Tibial nerve (tissue), 4 donors: ENCODE data around the gene APOB. TPM values are rescaled to one million over a fixed set of nuclear protein-coding genes. Genes with fewer than 3 reads are reported as not detected.

ENCODE experiments used
- DNase-seq, 2 donors: peaks; one replicate each; pipeline ENCODE4 v3.0.0-alpha.2; 2019; ENCODE audit warnings: low spot score in 2 of 2
- H3K27ac ChIP-seq, 4 donors: fragments of 200-600 bp; sonication (generic) in 3 of 4; one replicate each; pipeline ENCODE4 v1.5.1; 2017 to 2019; ENCODE audit warnings: mild to moderate bottlenecking in 1 of 4
- H3K27me3 ChIP-seq, 2 donors: fragments of 200-600 bp; sonication (generic) in 1 of 2; one replicate each; pipeline versions ENCODE4 v1.5.1 to v1.6.0; 2017 to 2019
- H3K36me3 ChIP-seq, 3 donors: fragments of 200-600 bp; sonication (generic); one replicate each; pipeline ENCODE4 v1.5.1; 2018 to 2019
- H3K4me1 ChIP-seq, 4 donors: fragments of 200-600 bp; sonication (generic) in 3 of 4; one replicate each; pipeline ENCODE4 v1.5.1; 2017 to 2019
- H3K4me3 ChIP-seq, 4 donors: fragments of 200-600 bp; sonication (generic) in 3 of 4; one replicate each; pipeline ENCODE4 v1.5.1; 2017 to 2019; ENCODE audit warnings: mild to moderate bottlenecking in 1 of 4, moderate library complexity in 1 of 4
- H3K9me3 ChIP-seq, 4 donors: fragments of 200-600 bp; sonication (generic) in 3 of 4; one replicate each; pipeline ENCODE4 v1.5.1; 2017 to 2019
- CTCF ChIP-seq, 5 experiments: fragments of 200-600 bp in 3 of 5; fragments of 450-650 bp in 2 of 5; sonication (generic) in 3 of 5; IDR thresholded peaks; one replicate each; pipeline ENCODE4 v1.5.1; 2016 to 2019; ENCODE audit warnings: antibody characterized with exemption in 5 of 5, mild to moderate bottlenecking in 3 of 5, moderate library complexity in 2 of 5
- EP300 ChIP-seq, 2 donors: sonication (generic); formaldehyde crosslinking; IDR thresholded peaks; one replicate each; pipeline ENCODE4 v1.6.1; 2017; ENCODE audit warnings: antibody characterized with exemption in 2 of 2, mild to moderate bottlenecking in 1 of 2
- POLR2A ChIP-seq, 2 donors: fragments of 450-650 bp; IDR thresholded peaks; one replicate each; pipeline ENCODE4 v1.6.1; 2017; ENCODE audit warnings: antibody characterized with exemption in 2 of 2, mild to moderate bottlenecking in 2 of 2, moderate library complexity in 2 of 2
- WGBS, 2 donors: methylation state at CpG; one replicate each; pipeline ENCODE4 v1.1.5; 2018; 5-methylcytosine and 5-hydroxymethylcytosine counted together
- total RNA-seq, 4 donors: library from RNA; depleted of rRNA; stranded (reverse); fragments of >200 nt; gene quantifications; one replicate each; pipeline ENCODE4 v1.1.0, GENCODE V29; 2016

APOB gene
- total RNA-seq, 4 donors from 2014 or later: 2.1 to 4.2 (median 2.9) TPM

GRCh38 chr2:21022792-21023367 lies 21.0 kb downstream of the APOB start:
- Histone ChIP-seq H3K9me3 (no peaks in the 10 kb centered on the region), H3K4me3 (no peak overlapping the region), H3K4me1 (no peaks in the 10 kb centered on the region), H3K36me3 (no peaks in the 10 kb centered on the region), H3K27ac (no peak overlapping the region), H3K27me3 (no peaks in the 10 kb centered on the region)
- WGBS, 2 donors: 89 to 92% methylated on average over 8 of the region's 8 CpGs
- DNase-seq: no peak
- no peak for TF ChIP-seq CTCF (IDR thresholded peaks at IDR 0.05)
- no peak for TF ChIP-seq EP300 (IDR thresholded peaks at IDR 0.05)
- TF ChIP-seq POLR2A (IDR thresholded peaks at IDR 0.05): no peak

- no peak overlapping the region for H3K27ac ChIP-seq
- H3K9me3 ChIP-seq: no peaks in the 10 kb centered on the region
- TF ChIP-seq EP300 (IDR thresholded peaks at IDR 0.05): no peak
- no peak for TF ChIP-seq CTCF (IDR thresholded peaks at IDR 0.05)
- TF ChIP-seq POLR2A (IDR thresholded peaks at IDR 0.05): no peak
- DNase-seq: no peak
- H3K4me3 ChIP-seq: no peak overlapping the region
- no peaks in the 10 kb centered on the region for H3K36me3 ChIP-seq
- H3K27me3 ChIP-seq: no peaks in the 10 kb centered on the region
- WGBS, 2 donors: 91 to 100% methylated on average over 1 of the region's 1 CpG
- no peaks in the 10 kb centered on the region for H3K4me1 ChIP-seq
These were observed 22.4 kb downstream of the APOB start for GRCh38 chr2:21021430-21021829.

- Histone ChIP-seq H3K4me3 (no peak overlapping the region), H3K27me3 (no peaks in the 10 kb centered on the region), H3K4me1 (no peaks in the 10 kb centered on the region), H3K27ac (no peak overlapping the region), H3K9me3 (no peaks in the 10 kb centered on the region), H3K36me3 (no peaks in the 10 kb centered on the region)
- no peak for DNase-seq
- TF ChIP-seq EP300 (IDR thresholded peaks at IDR 0.05) (no peak), CTCF (IDR thresholded peaks at IDR 0.05) (no peak), POLR2A (IDR thresholded peaks at IDR 0.05) (no peak)
- 94 to 98% methylated on average over 2 of the region's 2 CpGs for whole genome bisulfite sequencing, 2 donors
These were observed 23.1 kb downstream of the APOB start for GRCh38 chr2:21020668-21021288.

- Histone ChIP-seq H3K27me3 (no peaks in the 10 kb centered on the region), H3K36me3 (no peaks in the 10 kb centered on the region), H3K4me1 (no peaks in the 10 kb centered on the region), H3K27ac (no peak overlapping the region), H3K9me3 (no peaks in the 10 kb centered on the region), H3K4me3 (no peak overlapping the region)
- TF ChIP-seq POLR2A (IDR thresholded peaks at IDR 0.05) (no peak), CTCF (IDR thresholded peaks at IDR 0.05) (no peak), EP300 (IDR thresholded peaks at IDR 0.05) (no peak)
- 92% methylated on average over 3 of the region's 3 CpGs for WGBS, 2 donors
- no peak for DNase-seq
These were observed 23.7 kb downstream of the APOB start for GRCh38 chr2:21020031-21020667.

GRCh38 chr2:21019678-21020021 lies 24.2 kb downstream of the APOB start:
- no peak for DNase-seq
- Histone ChIP-seq H3K9me3 (no peaks in the 10 kb centered on the region), H3K36me3 (no peaks in the 10 kb centered on the region), H3K27ac (no peak overlapping the region), H3K4me3 (no peak overlapping the region), H3K4me1 (no peaks in the 10 kb centered on the region), H3K27me3 (no peaks in the 10 kb centered on the region)
- 90 to 92% methylated on average over 6 of the region's 6 CpGs for WGBS, 2 donors
- no peak for TF ChIP-seq POLR2A (IDR thresholded peaks at IDR 0.05)
